ENCODE measurements around the gene DDX11.
"Not testable (repeated sequence)": the region's sequence is repeated elsewhere in the genome, so short reads cannot be mapped to it uniquely, and the experiment has no call there.

Gene DDX11

GRCh38 chr12:31097819-31098218, 24.2 kb downstream of the DDX11 start:
- H3K9ac ChIP-seq (ENCODE audit: low read depth in 1 of 2, low read length in 2 of 2); H3K9me3 ChIP-seq (ENCODE audit: control insufficient read depth in 2 of 2, low read length in 2 of 2); H3K4me3 ChIP-seq (ENCODE audit: low read length in 2 of 2); H3K36me3 ChIP-seq (ENCODE audit: control insufficient read depth in 2 of 2, insufficient read depth in 2 of 2, low read length in 2 of 2); H3K4me1 ChIP-seq (ENCODE audit: control insufficient read depth in 2 of 2, insufficient read depth in 2 of 2, low read length in 2 of 2); H3K27ac ChIP-seq (ENCODE audit: low read depth in 2 of 2, low read length in 2 of 2); H3K27me3 ChIP-seq (ENCODE audit: control insufficient read depth in 2 of 2, insufficient read depth in 2 of 2, low read length in 2 of 2): not testable (repeated sequence)

DNA sequence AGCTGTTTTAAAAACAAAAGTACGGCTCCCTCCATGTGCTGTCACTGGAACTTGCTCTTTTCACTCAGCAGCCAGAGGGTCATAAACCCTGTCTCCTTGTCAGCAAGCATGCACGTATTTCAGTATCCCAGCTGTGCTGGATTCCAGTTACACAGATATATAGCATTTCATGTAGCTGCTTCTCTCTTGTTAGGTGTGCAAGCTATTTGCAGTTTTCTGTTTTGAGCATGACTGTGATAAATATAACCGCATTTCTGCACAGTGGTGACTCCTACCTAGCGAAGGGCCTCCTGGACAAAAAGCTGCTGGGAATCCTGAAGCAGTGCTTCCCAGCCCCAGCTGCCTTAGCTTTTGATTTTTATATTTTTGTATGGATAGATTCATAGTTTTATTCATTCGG, 24.7 kb downstream of the DDX11 start:
- H3K4me1 ChIP-seq (ENCODE audit: control insufficient read depth in 2 of 2, insufficient read depth in 2 of 2, low read length in 2 of 2); H3K36me3 ChIP-seq (ENCODE audit: control insufficient read depth in 2 of 2, insufficient read depth in 2 of 2, low read length in 2 of 2); H3K9ac ChIP-seq (ENCODE audit: low read depth in 1 of 2, low read length in 2 of 2); H3K4me3 ChIP-seq (ENCODE audit: low read length in 2 of 2); H3K9me3 ChIP-seq (ENCODE audit: control insufficient read depth in 2 of 2, low read length in 2 of 2); H3K27me3 ChIP-seq (ENCODE audit: control insufficient read depth in 2 of 2, insufficient read depth in 2 of 2, low read length in 2 of 2); H3K27ac ChIP-seq (ENCODE audit: low read depth in 2 of 2, low read length in 2 of 2): not testable (repeated sequence)

DNA sequence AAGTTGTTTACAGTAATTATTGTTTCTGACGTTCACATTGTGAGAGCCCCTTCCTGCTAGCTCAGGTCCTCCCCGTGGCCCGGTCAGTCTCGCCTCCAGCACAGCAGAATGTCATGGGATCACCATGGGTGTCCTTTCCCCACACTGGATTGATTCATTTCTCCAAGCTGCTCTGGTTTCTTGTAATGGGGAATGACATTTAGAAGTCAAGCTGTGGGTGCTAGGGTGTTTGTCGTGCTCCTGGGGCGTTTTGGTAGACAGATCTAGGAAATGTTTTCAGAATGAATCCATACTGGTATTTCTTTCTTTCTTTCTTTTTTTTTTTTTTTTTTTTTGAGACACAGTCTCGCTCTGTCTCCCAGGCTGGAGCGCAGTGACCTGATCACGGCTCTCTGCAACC, 25.1 kb downstream of the DDX11 start:
- not testable (repeated sequence) for H3K4me3 ChIP-seq (ENCODE audit: low read length in 2 of 2); H3K4me1 ChIP-seq (ENCODE audit: control insufficient read depth in 2 of 2, insufficient read depth in 2 of 2, low read length in 2 of 2); H3K27ac ChIP-seq (ENCODE audit: low read depth in 2 of 2, low read length in 2 of 2); H3K9ac ChIP-seq (ENCODE audit: low read depth in 1 of 2, low read length in 2 of 2); H3K27me3 ChIP-seq (ENCODE audit: control insufficient read depth in 2 of 2, insufficient read depth in 2 of 2, low read length in 2 of 2); H3K36me3 ChIP-seq (ENCODE audit: control insufficient read depth in 2 of 2, insufficient read depth in 2 of 2, low read length in 2 of 2); H3K9me3 ChIP-seq (ENCODE audit: control insufficient read depth in 2 of 2, low read length in 2 of 2)

GRCh38 chr12:31099434-31099833, 25.8 kb downstream of the DDX11 start:
- H3K27me3 ChIP-seq (ENCODE audit: control insufficient read depth in 2 of 2, insufficient read depth in 2 of 2, low read length in 2 of 2); H3K9me3 ChIP-seq (ENCODE audit: control insufficient read depth in 2 of 2, low read length in 2 of 2); H3K36me3 ChIP-seq (ENCODE audit: control insufficient read depth in 2 of 2, insufficient read depth in 2 of 2, low read length in 2 of 2); H3K4me1 ChIP-seq (ENCODE audit: control insufficient read depth in 2 of 2, insufficient read depth in 2 of 2, low read length in 2 of 2); H3K27ac ChIP-seq (ENCODE audit: low read depth in 2 of 2, low read length in 2 of 2); H3K9ac ChIP-seq (ENCODE audit: low read depth in 1 of 2, low read length in 2 of 2); H3K4me3 ChIP-seq (ENCODE audit: low read length in 2 of 2): not testable (repeated sequence)

DNA sequence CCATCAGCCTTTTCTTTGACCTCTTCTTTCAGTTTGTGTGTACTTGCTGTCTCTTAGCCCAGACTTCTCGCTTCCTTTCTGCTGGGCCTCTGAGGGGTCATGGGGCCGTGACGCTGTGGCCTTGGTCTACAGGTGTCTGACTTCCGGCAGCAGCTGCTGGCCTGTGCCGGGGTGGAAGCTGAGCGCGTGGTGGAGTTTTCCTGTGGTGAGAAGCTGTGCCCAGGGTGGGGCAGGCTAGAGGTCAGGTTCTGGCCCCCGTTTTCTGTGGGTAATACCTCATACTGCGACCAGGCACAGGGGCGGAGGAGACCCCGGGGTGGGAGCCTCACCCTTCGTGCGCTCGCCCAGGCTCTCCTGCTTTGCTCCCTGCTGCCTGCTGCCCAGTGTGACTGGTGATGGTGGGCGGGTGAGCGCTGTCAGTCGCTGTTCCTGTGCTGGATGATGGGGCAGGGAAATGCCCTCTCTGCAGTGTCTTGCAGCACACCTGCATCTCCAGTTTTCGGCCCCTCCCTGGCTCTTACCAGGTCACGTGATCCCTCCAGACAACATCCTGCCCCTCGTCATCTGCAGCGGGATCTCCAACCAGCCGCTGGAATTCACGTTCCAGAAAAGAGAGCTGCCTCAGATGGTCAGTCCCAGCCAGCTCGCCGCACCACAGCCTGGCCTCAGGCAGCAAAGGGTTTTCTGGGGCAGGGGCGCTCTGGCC, 27.0 kb downstream of the DDX11 start:
- H3K9ac ChIP-seq (ENCODE audit: low read depth in 1 of 2, low read length in 2 of 2); H3K36me3 ChIP-seq (ENCODE audit: control insufficient read depth in 2 of 2, insufficient read depth in 2 of 2, low read length in 2 of 2); H3K27me3 ChIP-seq (ENCODE audit: control insufficient read depth in 2 of 2, insufficient read depth in 2 of 2, low read length in 2 of 2); H3K9me3 ChIP-seq (ENCODE audit: control insufficient read depth in 2 of 2, low read length in 2 of 2); H3K4me3 ChIP-seq (ENCODE audit: low read length in 2 of 2); H3K4me1 ChIP-seq (ENCODE audit: control insufficient read depth in 2 of 2, insufficient read depth in 2 of 2, low read length in 2 of 2): not testable (repeated sequence)
- peak overlapping the region in 1 of 2 donors; percentile 48 for H3K27ac ChIP-seq (ENCODE audit: low read depth in 2 of 2, low read length in 2 of 2)

- not testable (repeated sequence) for H3K27me3 ChIP-seq (ENCODE audit: control insufficient read depth in 2 of 2, insufficient read depth in 2 of 2, low read length in 2 of 2); H3K9me3 ChIP-seq (ENCODE audit: control insufficient read depth in 2 of 2, low read length in 2 of 2); H3K27ac ChIP-seq (ENCODE audit: low read depth in 2 of 2, low read length in 2 of 2); H3K4me1 ChIP-seq (ENCODE audit: control insufficient read depth in 2 of 2, insufficient read depth in 2 of 2, low read length in 2 of 2); H3K4me3 ChIP-seq (ENCODE audit: low read length in 2 of 2); H3K36me3 ChIP-seq (ENCODE audit: control insufficient read depth in 2 of 2, insufficient read depth in 2 of 2, low read length in 2 of 2); H3K9ac ChIP-seq (ENCODE audit: low read depth in 1 of 2, low read length in 2 of 2)
Observed at GRCh38 chr12:31102125-31102524, 28.5 kb downstream of the DDX11 start.

DNA sequence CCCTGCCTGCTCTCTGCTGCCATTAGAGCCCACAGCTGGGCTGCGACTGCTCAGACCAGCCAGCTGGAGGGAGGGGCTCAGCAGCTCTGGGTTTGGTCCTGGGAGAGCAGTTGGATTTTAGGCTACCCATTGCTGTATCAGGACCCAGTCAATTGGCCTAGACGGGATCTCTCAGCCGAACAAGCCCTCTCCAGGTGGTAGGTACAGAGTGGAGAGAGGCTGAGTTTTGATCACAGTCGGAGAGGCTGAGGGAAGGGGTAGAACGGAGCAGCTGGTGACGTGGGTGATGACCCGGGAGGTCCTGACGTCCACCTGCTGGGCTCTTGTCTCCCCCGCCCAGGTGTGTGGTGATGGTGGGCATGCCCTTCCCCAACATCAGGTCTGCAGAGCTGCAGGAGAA, 28.9 kb downstream of the DDX11 start:
- H3K9me3 ChIP-seq (ENCODE audit: control insufficient read depth in 2 of 2, low read length in 2 of 2); H3K4me1 ChIP-seq (ENCODE audit: control insufficient read depth in 2 of 2, insufficient read depth in 2 of 2, low read length in 2 of 2); H3K9ac ChIP-seq (ENCODE audit: low read depth in 1 of 2, low read length in 2 of 2); H3K27ac ChIP-seq (ENCODE audit: low read depth in 2 of 2, low read length in 2 of 2); H3K27me3 ChIP-seq (ENCODE audit: control insufficient read depth in 2 of 2, insufficient read depth in 2 of 2, low read length in 2 of 2); H3K36me3 ChIP-seq (ENCODE audit: control insufficient read depth in 2 of 2, insufficient read depth in 2 of 2, low read length in 2 of 2); H3K4me3 ChIP-seq (ENCODE audit: low read length in 2 of 2): not testable (repeated sequence)

DNA sequence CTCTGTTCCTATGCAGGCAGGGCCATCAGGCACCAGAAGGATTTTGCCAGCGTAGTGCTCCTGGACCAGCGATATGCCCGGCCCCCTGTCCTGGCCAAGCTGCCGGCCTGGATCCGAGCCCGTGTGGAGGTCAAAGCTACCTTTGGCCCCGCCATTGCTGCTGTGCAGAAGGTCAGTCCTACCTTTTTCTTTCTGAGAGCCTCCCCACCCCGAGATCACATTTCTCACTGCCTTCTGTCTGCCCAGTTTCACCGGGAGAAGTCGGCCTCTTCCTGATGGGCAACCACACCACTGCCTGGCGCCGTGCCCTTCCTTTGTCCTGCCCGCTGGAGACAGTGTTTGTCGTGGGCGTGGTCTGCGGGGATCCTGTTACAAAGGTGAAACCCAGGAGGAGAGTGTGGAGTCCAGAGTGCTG, 29.9 kb downstream of the DDX11 start:
- H3K36me3 ChIP-seq (ENCODE audit: control insufficient read depth in 2 of 2, insufficient read depth in 2 of 2, low read length in 2 of 2); H3K27me3 ChIP-seq (ENCODE audit: control insufficient read depth in 2 of 2, insufficient read depth in 2 of 2, low read length in 2 of 2); H3K4me1 ChIP-seq (ENCODE audit: control insufficient read depth in 2 of 2, insufficient read depth in 2 of 2, low read length in 2 of 2); H3K9me3 ChIP-seq (ENCODE audit: control insufficient read depth in 2 of 2, low read length in 2 of 2): not testable (repeated sequence)
- peak overlapping the region in 1 of 2 donors; percentile 35 for H3K4me3 ChIP-seq (ENCODE audit: low read length in 2 of 2)
- peak overlapping the region; percentile 68 to 71 for H3K27ac ChIP-seq (ENCODE audit: low read depth in 2 of 2, low read length in 2 of 2)
- peak overlapping the region in 1 of 2 donors; percentile 33 for H3K9ac ChIP-seq (ENCODE audit: low read depth in 1 of 2, low read length in 2 of 2)

GRCh38 chr12:31104220-31104619, 30.6 kb downstream of the DDX11 start:
- H3K9ac ChIP-seq (ENCODE audit: low read depth in 1 of 2, low read length in 2 of 2); H3K4me1 ChIP-seq (ENCODE audit: control insufficient read depth in 2 of 2, insufficient read depth in 2 of 2, low read length in 2 of 2); H3K4me3 ChIP-seq (ENCODE audit: low read length in 2 of 2); H3K27me3 ChIP-seq (ENCODE audit: control insufficient read depth in 2 of 2, insufficient read depth in 2 of 2, low read length in 2 of 2); H3K36me3 ChIP-seq (ENCODE audit: control insufficient read depth in 2 of 2, insufficient read depth in 2 of 2, low read length in 2 of 2); H3K9me3 ChIP-seq (ENCODE audit: control insufficient read depth in 2 of 2, low read length in 2 of 2): not testable (repeated sequence)
- H3K27ac ChIP-seq (ENCODE audit: low read depth in 2 of 2, low read length in 2 of 2) = peak overlapping the region; percentile 37 to 71

GRCh38 chr12:31104773-31105172, 31.1 kb downstream of the DDX11 start:
- H3K4me1 ChIP-seq (ENCODE audit: control insufficient read depth in 2 of 2, insufficient read depth in 2 of 2, low read length in 2 of 2); H3K27me3 ChIP-seq (ENCODE audit: control insufficient read depth in 2 of 2, insufficient read depth in 2 of 2, low read length in 2 of 2); H3K9ac ChIP-seq (ENCODE audit: low read depth in 1 of 2, low read length in 2 of 2); H3K27ac ChIP-seq (ENCODE audit: low read depth in 2 of 2, low read length in 2 of 2); H3K9me3 ChIP-seq (ENCODE audit: control insufficient read depth in 2 of 2, low read length in 2 of 2); H3K36me3 ChIP-seq (ENCODE audit: control insufficient read depth in 2 of 2, insufficient read depth in 2 of 2, low read length in 2 of 2); H3K4me3 ChIP-seq (ENCODE audit: low read length in 2 of 2): not testable (repeated sequence)

- Histone ChIP-seq H3K4me1 (ENCODE audit: control insufficient read depth in 2 of 2, insufficient read depth in 2 of 2, low read length in 2 of 2) (peaks cover 0 to 10% of the 10 kb centered on the region in 2 donors), H3K9ac (ENCODE audit: low read depth in 1 of 2, low read length in 2 of 2) (no peak overlapping the region), H3K9me3 (ENCODE audit: control insufficient read depth in 2 of 2, low read length in 2 of 2) (no peaks in the 10 kb centered on the region), H3K27me3 (ENCODE audit: control insufficient read depth in 2 of 2, insufficient read depth in 2 of 2, low read length in 2 of 2) (no peaks in the 10 kb centered on the region), H3K36me3 (ENCODE audit: control insufficient read depth in 2 of 2, insufficient read depth in 2 of 2, low read length in 2 of 2) (peaks cover 0 to 3% of the 10 kb centered on the region in 2 donors), H3K4me3 (ENCODE audit: low read length in 2 of 2) (no peak overlapping the region), H3K27ac (ENCODE audit: low read depth in 2 of 2, low read length in 2 of 2) (no peak overlapping the region)
Observed at GRCh38 chr12:31105668-31106067, 32.0 kb downstream of the DDX11 start.
